GM19324 (cell line): ENCODE measurements around the gene PCSK4.
"Not testable (repeated sequence)": the region's sequence is repeated elsewhere in the genome, so short reads cannot be mapped to it uniquely, and the experiment has no call there.

ENCODE experiments used
- ATAC-seq: cut with Tn5 transposase; IDR thresholded peaks from one replicate; pipeline ENCODE4 v1.9.1; 2021; ENCODE audit warnings: mild to moderate bottlenecking, moderate library complexity; ENCODE audit not compliant: unreplicated experiment, low FRiP score

PCSK4 gene

GRCh38 chr19:1441677-1442438 lies 48.3 kb downstream of the PCSK4 start:
- ATAC-seq, result no peak

GRCh38 chr19:1441022-1441426 lies 49.1 kb downstream of the PCSK4 start:
- no peak for ATAC-seq

- no peak for ATAC-seq
Observed at GRCh38 chr19:1440418-1440801, 49.7 kb downstream of the PCSK4 start.

- not testable (repeated sequence) for ATAC-seq
Observed at GRCh38 chr19:1439525-1440417, 50.4 kb downstream of the PCSK4 start.

DNA sequence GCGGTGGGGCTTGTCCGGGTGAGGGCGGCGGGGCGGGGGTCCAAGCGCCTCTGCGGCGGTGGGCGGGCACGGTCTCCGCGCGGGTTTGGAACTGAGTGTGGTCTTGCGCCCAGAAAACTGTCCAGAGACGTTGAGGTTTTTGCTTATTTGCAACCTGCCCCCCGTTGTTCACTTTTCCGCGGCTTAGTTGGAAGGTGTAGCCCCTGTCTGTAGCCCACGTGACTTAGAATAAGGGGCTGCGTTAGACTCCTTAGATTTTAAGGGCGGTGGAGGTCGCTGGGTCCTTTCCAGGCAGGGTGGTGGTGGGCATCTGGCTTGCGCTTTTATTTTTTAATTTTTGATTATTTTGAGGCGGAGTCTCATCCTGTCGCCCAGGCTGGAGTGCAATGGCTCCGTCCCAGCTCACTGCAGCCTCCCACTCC lies 51.2 kb downstream of the PCSK4 start:
- no peak for ATAC-seq

DNA sequence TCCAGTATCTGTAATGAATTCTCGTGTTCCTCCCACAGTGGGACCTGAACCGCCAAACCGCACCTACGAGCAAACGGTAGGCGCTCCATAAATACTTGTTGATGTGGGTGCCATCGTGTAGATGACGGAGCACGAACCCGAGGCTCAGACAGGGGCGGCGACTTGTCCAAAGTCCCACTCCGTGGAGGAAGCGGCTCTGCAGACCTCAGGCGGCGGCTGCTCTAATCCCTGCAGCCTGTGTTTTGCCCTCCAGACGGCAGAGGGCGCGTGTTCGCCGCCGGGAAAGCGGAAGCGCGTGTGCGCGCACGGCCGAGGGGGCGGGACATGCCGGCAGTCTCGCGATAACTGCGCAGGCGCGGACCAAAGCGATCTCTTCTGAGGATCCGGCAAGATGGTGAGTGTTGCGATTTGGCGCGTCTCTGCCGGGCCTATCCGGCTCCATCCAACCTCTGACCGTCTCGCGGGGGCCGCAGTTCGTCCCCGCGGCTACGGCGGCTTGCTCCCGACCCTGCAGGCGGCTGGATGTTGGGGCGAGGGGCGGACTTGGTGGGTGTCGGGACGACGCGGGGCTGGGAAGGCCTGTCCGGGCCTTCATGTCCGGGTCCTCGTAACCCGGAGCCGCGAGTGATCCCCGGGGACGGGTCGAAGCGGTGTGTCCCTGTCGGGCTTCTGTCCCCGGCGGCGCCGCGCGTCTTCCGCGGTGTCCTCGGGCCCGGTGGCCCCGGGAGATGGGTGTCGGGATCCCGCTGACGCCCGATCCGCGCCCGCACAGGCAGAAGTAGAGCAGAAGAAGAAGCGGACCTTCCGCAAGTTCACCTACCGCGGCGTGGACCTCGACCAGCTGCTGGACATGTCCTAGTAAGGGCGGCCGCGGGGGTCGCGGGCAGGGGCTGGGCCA lies 51.9 kb downstream of the PCSK4 start, which contains the start of gene RPS15:
TSS of gene RPS15 (plus strand) at position 362 of the 898 bp plus-strand sequence. CDS start at position 392, 30 bp downstream.
- peak; percentile 91 for ATAC-seq

- no peak for ATAC-seq
Observed at GRCh38 chr19:1437609-1438008, 52.5 kb downstream of the PCSK4 start.

DNA sequence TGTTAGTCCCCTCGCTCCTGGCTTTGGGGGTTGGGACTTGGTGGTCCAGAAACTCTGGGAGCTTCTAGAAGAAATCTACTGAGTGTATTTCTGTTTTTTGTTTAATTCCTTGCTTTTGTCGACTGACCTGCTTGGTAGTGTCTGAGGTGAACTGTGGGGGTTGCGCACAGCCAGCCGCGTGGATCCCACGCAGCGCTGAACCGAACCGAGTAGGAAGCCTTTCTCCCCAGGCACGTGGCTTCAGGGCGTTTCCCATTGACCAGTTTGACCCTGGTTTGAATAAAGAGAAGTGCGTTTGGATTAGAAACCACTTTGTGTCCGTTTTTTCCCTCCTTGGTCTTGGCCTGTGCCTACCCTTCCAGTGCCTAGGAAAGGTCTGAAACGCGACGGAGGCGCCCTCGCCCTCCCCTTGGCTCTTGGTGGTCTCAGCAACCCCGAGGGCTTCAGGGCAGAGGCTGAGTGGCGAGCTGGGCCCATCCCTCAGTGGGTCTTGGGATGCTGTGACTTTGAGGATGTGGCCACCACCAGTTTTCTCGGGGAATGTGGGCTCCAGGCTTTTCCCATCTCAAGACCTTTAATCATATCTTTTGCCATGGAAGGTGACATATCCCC lies 54.7 kb downstream of the PCSK4 start:
- no peak for ATAC-seq

DNA sequence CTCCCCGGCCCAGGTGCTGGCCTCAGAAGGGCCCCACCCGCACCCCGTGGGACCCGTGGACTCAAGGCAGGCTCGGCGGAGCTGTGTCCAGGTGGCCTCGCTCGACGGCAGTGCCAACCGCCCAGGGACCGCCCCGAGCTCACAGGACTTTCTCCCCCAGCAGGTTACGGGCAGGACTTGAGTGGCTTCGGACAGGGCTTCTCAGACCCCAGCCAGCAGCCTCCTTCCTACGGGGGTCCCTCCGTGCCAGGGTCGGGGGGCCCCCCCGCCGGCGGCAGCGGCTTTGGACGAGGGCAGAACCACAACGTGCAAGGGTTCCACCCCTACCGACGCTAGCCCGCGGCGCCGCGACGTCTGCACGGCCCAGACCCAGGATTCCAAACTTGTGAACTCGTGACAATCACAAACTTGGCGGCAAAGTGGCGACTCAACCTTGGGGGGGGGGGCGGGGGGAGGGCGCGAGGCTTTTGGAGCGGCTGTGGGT lies 55.5 kb downstream of the PCSK4 start:
- ATAC-seq, result no peak

DNA sequence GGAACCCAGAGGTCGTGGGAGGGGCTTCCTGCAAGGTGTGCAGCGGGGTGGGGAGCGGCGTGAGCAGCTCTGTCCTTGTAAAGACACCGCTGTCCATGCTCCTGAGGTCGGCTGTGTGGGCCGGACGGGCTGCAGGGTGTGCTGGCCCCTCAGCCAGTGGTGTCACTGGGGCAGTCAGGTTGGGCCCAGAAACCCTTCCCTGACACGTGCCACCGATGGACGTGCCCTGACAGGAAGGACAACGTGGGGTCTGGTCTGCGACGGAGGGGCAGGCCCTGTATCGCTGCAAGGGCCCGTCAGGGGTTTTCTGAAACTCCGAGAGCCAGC lies 56.1 kb downstream of the PCSK4 start:
- ATAC-seq, result no peak

DNA sequence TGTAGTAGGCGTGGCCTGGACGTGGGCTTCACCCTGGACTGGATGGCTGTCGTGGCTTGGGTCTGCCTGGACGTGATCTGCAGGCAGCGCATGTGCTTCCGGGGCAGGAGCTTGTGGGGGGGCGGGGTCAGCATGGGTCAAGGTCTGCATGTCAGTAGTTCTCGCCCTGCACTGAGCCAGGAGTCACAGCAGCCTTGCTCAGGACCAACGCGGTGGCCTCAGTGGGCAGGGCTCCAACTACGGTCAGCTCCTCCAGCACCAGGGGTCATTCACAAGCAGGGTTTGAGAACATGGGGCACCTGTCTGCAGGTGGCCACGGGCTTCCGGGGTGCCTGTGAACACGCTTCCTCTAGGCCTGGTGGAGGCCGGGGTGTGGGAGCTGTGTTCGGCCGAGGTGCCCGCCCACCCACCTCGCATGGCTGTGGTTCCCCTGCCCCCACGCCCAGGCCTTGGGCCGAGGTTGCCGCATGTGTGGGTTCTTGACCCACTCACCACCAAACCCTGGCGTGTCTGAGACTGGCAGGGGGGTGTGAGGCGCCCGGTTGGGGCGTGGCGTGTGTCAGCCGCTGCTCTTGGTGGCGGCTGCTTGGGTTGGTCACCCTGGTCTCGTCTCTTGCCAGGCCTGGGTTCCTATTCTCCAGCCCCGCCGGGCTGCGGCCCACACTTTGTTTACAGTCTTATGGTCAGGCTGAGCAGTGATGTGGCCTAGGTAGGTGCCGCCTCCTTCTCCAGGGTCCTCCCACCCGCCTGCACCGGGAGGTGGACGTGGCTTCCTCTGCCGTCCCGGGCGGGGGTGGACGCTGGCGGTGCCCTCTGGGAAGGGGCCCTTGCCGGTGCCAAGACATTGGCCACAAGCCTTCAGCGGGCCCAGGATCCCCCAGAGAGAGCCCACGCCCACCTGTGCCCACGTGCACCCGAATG lies 56.8 kb downstream of the PCSK4 start:
- no peak for ATAC-seq

DNA sequence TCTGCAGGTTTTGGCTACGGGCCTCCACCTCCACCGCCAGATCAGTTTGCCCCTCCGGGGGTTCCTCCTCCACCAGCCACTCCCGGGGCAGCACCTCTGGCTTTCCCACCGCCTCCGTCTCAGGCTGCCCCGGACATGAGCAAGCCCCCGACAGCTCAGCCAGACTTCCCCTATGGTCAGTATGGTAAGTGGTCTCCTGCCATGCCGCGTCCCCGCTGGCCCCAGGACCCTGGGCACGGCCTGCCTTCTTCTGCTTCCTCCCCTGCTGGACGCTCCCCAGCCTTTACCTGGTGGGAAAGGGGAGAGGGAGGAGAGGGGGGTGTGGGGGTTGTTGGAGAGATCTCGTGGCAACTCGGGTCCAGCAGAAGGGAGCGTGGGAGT lies 57.7 kb downstream of the PCSK4 start:
- no peak for ATAC-seq

DNA sequence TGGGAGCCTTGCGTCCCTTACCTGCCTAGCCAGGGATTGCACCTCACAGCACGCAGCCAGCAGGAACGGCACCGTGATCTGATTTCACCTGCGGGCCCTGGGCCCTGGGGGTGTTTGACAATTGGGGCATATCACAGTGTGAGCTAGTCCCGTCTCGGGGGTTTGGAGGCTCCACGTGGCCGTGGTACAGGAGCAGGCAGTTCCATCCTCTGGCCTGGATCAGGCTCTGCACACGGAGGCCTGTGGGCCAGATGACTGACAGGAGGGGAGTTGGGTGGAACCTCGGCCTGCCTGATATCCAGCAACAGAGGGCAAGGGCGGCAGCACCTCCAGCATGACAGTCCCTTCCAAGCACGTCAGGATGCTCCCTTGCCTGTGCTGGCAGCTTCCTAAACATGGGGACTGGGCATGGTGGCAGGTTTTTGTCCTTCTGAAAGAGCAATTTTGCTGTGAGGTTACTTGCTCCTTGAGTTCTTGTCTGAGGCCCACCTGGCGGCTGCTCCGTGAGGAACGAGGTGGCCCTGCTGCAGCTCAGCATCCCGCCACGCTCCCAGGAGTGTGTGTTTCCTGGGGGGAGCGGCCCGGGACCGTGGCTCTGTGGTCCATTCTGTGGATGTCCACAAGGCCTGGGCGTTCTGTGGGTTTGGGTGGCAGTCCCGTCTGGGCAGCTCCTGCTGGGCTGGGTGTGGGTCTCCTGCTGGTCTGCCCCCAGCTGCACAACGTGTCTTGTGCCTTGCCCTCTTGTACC lies 58.2 kb downstream of the PCSK4 start:
- ATAC-seq, result no peak
